ENCODE data around the gene LRRC8A.
A peak's percentile ranks its signal among the peaks of the same experiment; 100 is the strongest.

Gene LRRC8A

GRCh38 chr9:128902351-128903078, 20.6 kb downstream of the LRRC8A start:
- peak; percentile 12 for DNase-seq

- no peak for DNase-seq
These were observed 21.1 kb downstream of the LRRC8A start for GRCh38 chr9:128903079-128903461.

GRCh38 chr9:128903871-128904620, 22.1 kb downstream of the LRRC8A start:
- DNase-seq: no peak

- DNase-seq: no peak
These were observed 24.0 kb downstream of the LRRC8A start for GRCh38 chr9:128905964-128906363.

GRCh38 chr9:128906741-128907140, 24.8 kb downstream of the LRRC8A start:
- no peak for DNase-seq

- no peak for DNase-seq
These were observed 26.4 kb downstream of the LRRC8A start for GRCh38 chr9:128908372-128908771.

- no peak for DNase-seq
These were observed 27.9 kb downstream of the LRRC8A start for GRCh38 chr9:128909859-128910258.

- no peak for DNase-seq
These were observed 29.0 kb downstream of the LRRC8A start for GRCh38 chr9:128910906-128911305.

GRCh38 chr9:128911529-128912035, 29.6 kb downstream of the LRRC8A start:
- no peak for DNase-seq

- DNase-seq: no peak
These were observed 30.4 kb downstream of the LRRC8A start for GRCh38 chr9:128912270-128912853.

GRCh38 chr9:128913048-128913900, 31.3 kb downstream of the LRRC8A start:
- no peak for DNase-seq

GRCh38 chr9:128913995-128914772, 32.3 kb downstream of the LRRC8A start:
- no peak for DNase-seq

- no peak for DNase-seq
These were observed 34.3 kb downstream of the LRRC8A start for GRCh38 chr9:128916204-128916603.

GRCh38 chr9:128916745-128917144, 34.8 kb downstream of the LRRC8A start:
- no peak for DNase-seq

- no peak for DNase-seq
These were observed 35.4 kb downstream of the LRRC8A start for GRCh38 chr9:128917151-128917849.

GRCh38 chr9:128918921-128919320, 37.0 kb downstream of the LRRC8A start:
- no peak for DNase-seq

GRCh38 chr9:128919402-128920089, 37.6 kb downstream of the LRRC8A start:
- DNase-seq: no peak

GRCh38 chr9:128920381-128921058, 38.6 kb downstream of the LRRC8A start, which contains the start of gene PHYHD1:
PHYHD1 (plus strand) TSS chr9:128920982; CDS start chr9:128922324, 1,342 bp downstream.
- no peak for DNase-seq

GRCh38 chr9:128921881-128922763, 40.2 kb downstream of the LRRC8A start:
- no peak for DNase-seq

Data from NCI-H345 (cell line).